Stimulated activated CD4-positive, alpha-beta T cell treated with anti-CD3 and anti-CD28 coated beads, TNF-alpha, amount 100 ng/mL, for 4 hours (primary cell): ENCODE data around the gene INAVA.
"Not testable (repeated sequence)": the region's sequence is repeated elsewhere in the genome, so short reads cannot be mapped to it uniquely, and the experiment has no call there.

ENCODE experiments used
- DNase-seq, 3 experiments: peaks; one replicate each; pipeline ENCODE4 v3.0.0-alpha.2; 2020; ENCODE audit warnings: low read depth in 3 of 3

The INAVA gene

DNA sequence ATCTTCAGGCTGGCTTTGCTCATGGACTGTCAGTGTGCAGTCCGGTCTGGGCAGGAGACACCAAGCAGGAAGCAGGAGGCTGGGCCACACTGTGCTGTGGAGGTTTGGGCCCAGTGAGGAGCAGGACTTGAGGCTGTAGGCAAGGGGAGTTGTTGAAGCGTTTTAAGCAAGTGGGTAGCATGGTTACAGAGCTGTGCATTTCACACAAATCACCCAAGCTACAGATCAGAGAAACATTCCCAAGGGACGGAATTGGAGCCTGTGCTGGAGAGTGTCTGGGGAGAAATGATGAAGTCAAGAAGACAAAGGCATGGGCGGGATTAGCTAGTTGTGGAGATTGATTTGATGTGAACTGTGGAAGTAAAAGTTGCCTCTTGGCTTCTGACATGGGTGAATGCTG lies 67.9 kb downstream of the INAVA start:
- DNase-seq: no peak

DNA sequence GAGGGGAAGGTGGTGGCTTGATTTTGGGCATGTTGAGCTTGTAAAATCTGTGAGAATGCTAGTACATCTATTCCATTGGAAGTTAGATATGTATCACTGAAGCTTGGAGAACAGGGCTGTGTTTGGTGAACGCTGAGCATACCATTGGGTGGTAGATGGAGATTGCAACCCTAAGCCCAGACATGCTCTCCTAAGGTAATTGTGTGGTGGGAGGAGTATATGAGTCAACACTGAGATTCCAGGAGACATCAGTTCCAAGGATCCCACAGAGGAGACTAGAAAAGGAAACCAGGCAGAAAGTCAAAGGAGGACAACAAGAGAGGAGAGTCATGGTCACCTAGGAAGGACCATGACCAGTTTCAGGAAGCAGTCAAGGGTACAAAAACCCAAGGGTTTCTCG lies 68.4 kb downstream of the INAVA start:
- no peak for DNase-seq

DNA sequence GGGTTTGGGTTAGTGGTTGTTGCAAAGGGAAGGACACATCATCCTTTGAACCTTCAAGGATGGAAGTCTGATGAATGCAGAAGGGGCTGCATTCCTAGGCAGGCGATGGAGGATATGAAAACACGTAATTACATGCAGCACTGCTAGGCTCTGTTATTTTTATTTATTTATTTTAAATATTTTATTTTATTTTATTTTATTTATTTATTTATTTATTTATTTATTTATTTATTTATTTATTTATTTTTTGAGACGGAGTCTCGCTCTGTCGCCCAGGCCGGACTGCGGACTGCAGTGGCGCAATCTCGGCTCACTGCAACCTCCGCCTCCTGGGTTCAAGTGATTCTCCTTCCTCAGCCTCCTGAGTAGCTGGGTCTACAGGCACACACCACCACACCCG lies 69.2 kb downstream of the INAVA start:
- not testable (repeated sequence) for DNase-seq
